ENCODE data around the gene TAF6. TPM values are rescaled to one million over a fixed set of nuclear protein-coding genes. Genes with fewer than 3 reads are reported as not detected.
A peak's percentile ranks its signal among the peaks of the same experiment; 100 is the strongest.

The TAF6 gene
- total RNA-seq, 3 donors from 2014 or later, result 31.6 to 62.5 (median 34.2) TPM

- ATAC-seq, result no peak
- H3K9me3 ChIP-seq, result no peaks in the 10 kb centered on the region
- no peaks in the 10 kb centered on the region for H3K36me3 ChIP-seq (ENCODE audit: low read depth)
- no peak for TF ChIP-seq CTCF (IDR thresholded peaks at IDR 0.05)
- DNase-seq, result no peak
- intact Hi-C loops (cut with DNase I, micrococcal nuclease), result no loop called here
- peaks cover 18% of the 10 kb centered on the region for H3K4me1 ChIP-seq (ENCODE audit: low read depth)
- H3K4me3 ChIP-seq, result no peak overlapping the region
Measured at GRCh38 chr7:100163871-100164270, 44.7 kb upstream of the TAF6 start.

DNA sequence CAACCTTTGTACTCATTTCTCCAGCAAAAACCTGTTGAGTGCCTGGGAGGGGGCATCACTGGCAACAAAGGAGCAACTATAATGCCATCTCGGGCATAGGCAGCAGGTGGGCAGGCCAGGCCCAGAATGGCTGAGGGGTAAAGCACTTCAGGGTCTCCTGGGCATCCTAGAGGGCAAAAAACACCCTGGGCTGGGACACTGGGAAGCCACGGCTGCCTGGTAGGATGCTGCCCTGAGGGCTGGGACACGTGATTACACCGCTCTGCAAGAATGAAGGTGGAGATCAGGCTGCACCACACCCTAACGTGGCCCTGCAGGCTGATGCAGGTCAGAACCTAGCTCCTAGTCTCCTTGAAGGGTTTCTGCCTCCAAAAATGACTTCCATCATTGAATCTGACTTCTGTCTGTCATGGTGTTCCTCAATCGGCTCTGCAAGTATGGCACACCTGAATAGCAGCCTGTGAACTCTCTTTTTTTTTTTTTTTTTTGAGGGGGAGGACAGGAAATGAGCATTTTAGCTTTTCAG, 43.9 kb upstream of the TAF6 start:
- no peak overlapping the region for H3K4me3 ChIP-seq
- H3K36me3 ChIP-seq (ENCODE audit: low read depth), result no peaks in the 10 kb centered on the region
- peak; percentile 81 for ATAC-seq
- peaks cover 10% of the 10 kb centered on the region for H3K4me1 ChIP-seq (ENCODE audit: low read depth)
- intact Hi-C loops (cut with DNase I, micrococcal nuclease), result no loop called here
- DNase-seq, result peak; percentile 75 to 80 (median 77)
- no peak for TF ChIP-seq CTCF (IDR thresholded peaks at IDR 0.05)
- H3K9me3 ChIP-seq, result no peaks in the 10 kb centered on the region

DNA sequence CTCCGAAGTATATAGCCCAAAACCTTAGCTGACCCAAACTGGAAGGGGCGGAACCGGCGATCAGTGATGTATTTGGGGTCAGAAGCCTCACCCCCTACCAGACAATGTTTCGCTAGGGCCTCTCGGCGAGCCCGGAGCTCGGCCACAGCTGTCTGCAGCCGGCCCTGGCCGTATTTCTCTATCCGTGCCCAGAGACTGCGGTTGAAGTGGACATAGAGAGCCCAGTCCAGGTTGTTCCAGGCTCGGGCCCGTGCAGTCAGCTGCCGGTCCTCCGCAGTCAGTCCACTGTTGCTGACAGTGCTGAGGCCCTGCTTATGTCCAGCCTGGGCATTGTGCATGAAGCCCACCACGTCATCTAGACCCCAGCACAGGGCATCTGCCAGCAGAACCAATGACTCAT, 40.9 kb upstream of the TAF6 start:
- ATAC-seq (no peak), DNase-seq (peak in 1 of 3 donors; percentile 57)
- intact Hi-C loops (cut with DNase I, micrococcal nuclease), result no loop called here
- H3K9me3 ChIP-seq, result no peaks in the 10 kb centered on the region
- no peaks in the 10 kb centered on the region for H3K36me3 ChIP-seq (ENCODE audit: low read depth)
- no peak overlapping the region for H3K4me3 ChIP-seq
- peaks cover 36% of the 10 kb centered on the region for H3K4me1 ChIP-seq (ENCODE audit: low read depth)
- TF ChIP-seq CTCF (IDR thresholded peaks at IDR 0.05), result no peak

GRCh38 chr7:100159099-100159623, 40.0 kb upstream of the TAF6 start:
- Histone ChIP-seq H3K9me3 (no peaks in the 10 kb centered on the region), H3K36me3 (ENCODE audit: low read depth) (no peaks in the 10 kb centered on the region), H3K4me3 (no peak overlapping the region), H3K4me1 (ENCODE audit: low read depth) (peaks cover 44% of the 10 kb centered on the region)
- intact Hi-C loops (cut with DNase I, micrococcal nuclease), result no loop called here
- ATAC-seq (no peak), DNase-seq (peak in 1 of 3 donors; percentile 34)
- no peak for TF ChIP-seq CTCF (IDR thresholded peaks at IDR 0.05)

DNA sequence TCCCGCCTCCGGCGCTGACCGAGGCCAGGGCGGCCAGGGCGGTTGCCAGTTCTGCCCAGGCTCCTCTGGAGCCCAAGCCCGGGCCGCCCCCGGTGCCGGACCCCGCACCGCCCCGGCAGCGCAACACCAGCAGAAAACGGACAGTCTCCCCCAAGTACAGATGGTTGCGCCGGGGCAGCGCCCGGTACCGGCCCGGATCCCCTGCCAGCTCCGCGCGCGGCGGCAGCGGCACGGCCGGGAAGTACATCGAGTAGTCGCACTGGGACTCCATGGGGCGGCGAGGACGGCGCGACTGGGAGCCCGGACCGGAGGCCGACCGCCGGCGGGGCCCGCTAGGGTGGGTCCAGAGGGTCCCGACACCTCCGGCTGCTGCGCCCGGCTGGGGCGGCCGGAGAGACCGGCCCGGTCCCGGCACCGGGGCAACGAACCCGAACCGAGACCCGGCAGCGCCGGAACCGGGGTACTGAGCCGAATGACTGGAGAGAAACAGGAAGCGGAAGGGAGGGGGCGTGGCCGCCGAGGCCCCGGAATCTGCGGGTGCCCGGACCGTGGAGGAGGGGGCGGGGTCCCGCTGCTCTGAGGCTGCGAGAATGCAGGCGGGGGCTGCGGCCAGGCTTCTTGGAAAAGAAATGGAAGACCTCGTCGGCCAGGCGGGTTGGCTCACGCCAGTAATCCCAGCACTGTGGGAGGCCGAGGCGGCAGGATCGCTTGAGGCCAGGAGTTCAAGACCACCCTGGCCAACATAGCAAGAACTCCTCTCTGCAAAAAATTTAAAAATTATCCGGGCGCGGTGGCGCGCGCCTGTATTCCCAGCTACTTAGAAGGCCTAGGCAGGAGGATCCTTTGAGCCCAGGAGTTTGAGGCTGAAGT, 39.3 kb upstream of the TAF6 start, which contains the start of gene TRAPPC14:
TSS of gene TRAPPC14 (minus strand) at position 495 of the 870 bp plus-strand sequence. CDS start at position 271, 224 bp downstream.
- H3K4me3 ChIP-seq, result peak within 1 kb of the TSS; percentile 75
- H3K4me1 ChIP-seq (ENCODE audit: low read depth), result peaks cover 49% of the 10 kb centered on the region
- H3K9me3 ChIP-seq, result no peaks in the 10 kb centered on the region
- DNase-seq (peak; percentile 95 to 98 (median 97)), ATAC-seq (peak; percentile 70)
- intact Hi-C loops (cut with DNase I, micrococcal nuclease), result no loop called here
- H3K36me3 ChIP-seq (ENCODE audit: low read depth), result no peaks in the 10 kb centered on the region
- no peak for TF ChIP-seq CTCF (IDR thresholded peaks at IDR 0.05)

Measured in mucosa of descending colon (tissue), 3 donors.